ENCODE data around the gene B3GAT1. TPM values are rescaled to one million over a fixed set of nuclear protein-coding genes. Genes with fewer than 3 reads are reported as not detected.

Gene B3GAT1
- total and polyA plus RNA-seq, 2 experiments from 2014 or later, result not detected

DNA sequence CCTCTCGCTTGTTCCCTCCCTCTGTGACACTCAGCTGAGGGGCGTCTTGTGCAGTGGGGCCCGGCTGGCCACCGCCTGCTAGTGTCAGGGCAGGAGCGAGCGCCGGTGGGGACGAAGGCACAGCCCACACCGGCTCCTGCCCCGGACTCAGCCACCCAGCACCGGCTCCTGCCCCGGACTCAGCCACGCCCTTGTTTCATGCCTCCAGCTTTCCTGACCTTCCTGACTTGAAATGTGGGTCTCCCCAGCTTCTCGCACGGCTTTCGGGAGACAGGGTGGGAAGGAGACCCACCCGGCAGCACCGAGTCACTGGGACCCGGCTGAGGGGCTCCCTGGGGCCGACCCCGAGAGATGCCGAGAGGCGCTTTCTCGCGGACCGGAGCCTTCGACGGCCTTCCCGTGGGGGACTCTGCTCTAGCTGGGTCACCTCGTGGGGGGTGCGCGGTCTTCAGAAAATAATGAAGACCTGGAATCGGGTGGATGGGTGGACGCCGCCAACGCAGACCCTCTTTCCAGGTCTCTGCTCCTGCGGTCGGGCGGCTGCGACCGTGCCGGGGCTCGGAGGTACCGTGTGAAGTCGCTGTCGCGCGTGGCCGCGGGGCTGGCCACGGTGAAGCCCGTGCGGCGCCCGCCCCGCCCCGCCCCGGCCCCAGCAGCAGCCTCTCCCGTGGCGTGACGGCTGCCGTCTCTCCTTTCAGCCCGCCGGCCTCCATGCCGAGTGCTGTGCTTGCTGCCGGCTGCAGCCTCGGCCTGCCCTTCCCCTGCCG, 70.1 kb downstream of the B3GAT1 start:
- Histone ChIP-seq H3K4me1 (ENCODE audit: insufficient read depth) (no peaks in the 10 kb centered on the region), H3F3A (ENCODE audit: insufficient read depth) (no peaks in the 10 kb centered on the region), H3K4me2 (ENCODE audit: unreplicated experiment) (no peak overlapping the region), H3K79me2 (ENCODE audit: insufficient read depth) (no peaks in the 10 kb centered on the region), H3K4me3 (no peak overlapping the region), H3K36me3 (ENCODE audit: low read depth) (no peaks in the 10 kb centered on the region), H3K27me3 (replicated peaks; ENCODE audit: insufficient read depth) (0 out of 2 replicates have a peak, but pooled peaks cover under 1% of the 10 kb centered on the region), H3K27ac (no peak overlapping the region), H3K9ac (no peak overlapping the region), H4K20me1 (ENCODE audit: insufficient read depth) (no peaks in the 10 kb centered on the region), H2AFZ (no peak overlapping the region), H3K9me2 (ENCODE audit: insufficient read depth) (no peaks in the 10 kb centered on the region), H3K9me3 (ENCODE audit: low read depth) (no peaks in the 10 kb centered on the region)
- no peak for TF ChIP-seq EZH2phosphoT487 (IDR thresholded peaks at IDR 0.05; ENCODE audit: insufficient read depth, low read depth)
- TF ChIP-seq EZH2 (IDR thresholded peaks at IDR 0.05; ENCODE audit: insufficient read depth, poor library complexity, severe bottlenecking), result no peak
- in situ Hi-C loops (cut with MboI), result no loop called here
- DNase-seq, result no peak
- WGBS, 2 experiments (ENCODE audit: low coverage in 1 of 2, low lambda C conversion rate in 2 of 2, missing lambda C conversion rate in 2 of 2), result 84 to 85% methylated on average over 41 to 68 of the region's 68 CpGs

DNA sequence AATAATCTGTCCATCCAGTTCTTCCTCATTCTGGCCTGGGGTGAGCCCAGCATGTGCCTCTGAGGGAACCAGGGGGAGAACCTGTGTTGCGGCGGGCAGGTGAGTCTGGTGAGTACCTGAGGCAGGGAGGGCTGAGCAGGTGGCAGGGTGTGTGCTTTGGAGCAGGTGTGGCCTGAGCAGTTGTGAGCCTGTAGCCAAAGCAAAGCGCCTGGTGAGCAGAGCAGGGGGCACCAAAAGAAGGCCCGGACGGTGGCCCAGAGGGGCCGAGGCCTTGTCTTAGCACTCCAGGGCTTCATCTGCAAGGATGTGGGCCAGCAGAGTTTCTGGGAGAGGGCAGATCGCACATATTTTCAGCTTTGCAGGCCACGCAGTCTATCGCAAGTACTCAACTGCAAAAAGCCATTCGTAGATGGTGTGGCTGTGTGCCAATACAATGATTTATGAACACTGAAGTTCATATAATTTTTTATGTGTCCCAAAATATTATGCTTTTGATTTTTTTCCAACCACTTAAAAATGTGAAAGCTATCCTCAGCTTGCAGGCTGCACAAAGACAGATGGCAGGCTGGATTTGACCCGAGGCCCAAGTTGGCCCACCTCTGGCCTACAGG, 71.6 kb downstream of the B3GAT1 start:
- Histone ChIP-seq H3K27ac (no peak overlapping the region), H3K4me2 (ENCODE audit: unreplicated experiment) (no peak overlapping the region), H3K9me2 (ENCODE audit: insufficient read depth) (no peaks in the 10 kb centered on the region), H2AFZ (no peak overlapping the region), H3K9me3 (ENCODE audit: low read depth) (no peaks in the 10 kb centered on the region), H3K79me2 (ENCODE audit: insufficient read depth) (no peaks in the 10 kb centered on the region), H3F3A (ENCODE audit: insufficient read depth) (no peaks in the 10 kb centered on the region), H3K27me3 (replicated peaks; ENCODE audit: insufficient read depth) (peaks cover 6% of the 10 kb centered on the region; the same call in 1 of the 2 replicates), H3K9ac (no peak overlapping the region), H3K4me1 (ENCODE audit: insufficient read depth) (no peaks in the 10 kb centered on the region), H3K4me3 (no peak overlapping the region), H4K20me1 (ENCODE audit: insufficient read depth) (no peaks in the 10 kb centered on the region), H3K36me3 (ENCODE audit: low read depth) (no peaks in the 10 kb centered on the region)
- 61% methylated on average over 11 of the region's 11 CpGs for WGBS, 2 experiments (ENCODE audit: low coverage in 1 of 2, low lambda C conversion rate in 2 of 2, missing lambda C conversion rate in 2 of 2)
- in situ Hi-C loops (cut with MboI), result no loop called here
- TF ChIP-seq EZH2 (IDR thresholded peaks at IDR 0.05; ENCODE audit: insufficient read depth, poor library complexity, severe bottlenecking) (no peak), EZH2phosphoT487 (IDR thresholded peaks at IDR 0.05; ENCODE audit: insufficient read depth, low read depth) (no peak)
- no peak for DNase-seq

DNA sequence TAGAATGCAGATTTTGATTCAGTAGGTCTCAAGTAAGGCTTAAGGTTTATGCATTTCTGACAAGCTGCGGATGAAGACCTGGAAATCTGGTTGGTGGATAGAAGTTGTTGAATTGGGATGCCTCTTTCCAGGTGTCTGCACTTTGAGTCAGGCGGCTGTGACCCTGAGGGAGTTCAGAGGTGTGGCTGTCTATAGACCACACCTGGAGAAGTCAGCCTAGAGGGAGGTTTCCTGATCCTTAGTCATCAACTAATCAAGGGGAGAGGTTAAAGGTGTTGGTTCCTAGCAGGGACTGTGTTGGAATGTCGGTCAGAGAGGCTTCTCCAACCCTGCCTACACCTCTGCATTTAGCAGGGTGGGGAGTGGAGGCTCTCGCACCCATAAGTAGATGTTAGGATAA, 72.3 kb downstream of the B3GAT1 start:
- in situ Hi-C loops (cut with MboI), result no loop called here
- H3K79me2 ChIP-seq (ENCODE audit: insufficient read depth), result no peaks in the 10 kb centered on the region
- no peaks in the 10 kb centered on the region for H4K20me1 ChIP-seq (ENCODE audit: insufficient read depth)
- no peaks in the 10 kb centered on the region for H3K36me3 ChIP-seq (ENCODE audit: low read depth)
- no peak overlapping the region for H2AFZ ChIP-seq
- H3K4me3 ChIP-seq, result no peak overlapping the region
- H3K27me3 ChIP-seq (replicated peaks; ENCODE audit: insufficient read depth), result peaks cover 6% of the 10 kb centered on the region; the same call in 1 of the 2 replicates
- H3K9me2 ChIP-seq (ENCODE audit: insufficient read depth), result no peaks in the 10 kb centered on the region
- no peak for TF ChIP-seq EZH2phosphoT487 (IDR thresholded peaks at IDR 0.05; ENCODE audit: insufficient read depth, low read depth)
- TF ChIP-seq EZH2 (IDR thresholded peaks at IDR 0.05; ENCODE audit: insufficient read depth, poor library complexity, severe bottlenecking), result no peak
- H3K9ac ChIP-seq, result no peak overlapping the region
- H3K27ac ChIP-seq, result no peak overlapping the region
- no peaks in the 10 kb centered on the region for H3K4me1 ChIP-seq (ENCODE audit: insufficient read depth)
- no peaks in the 10 kb centered on the region for H3K9me3 ChIP-seq (ENCODE audit: low read depth)
- no peaks in the 10 kb centered on the region for H3F3A ChIP-seq (ENCODE audit: insufficient read depth)
- 32 to 43% methylated on average over 4 of the region's 4 CpGs for WGBS, 2 experiments (ENCODE audit: low coverage in 1 of 2, low lambda C conversion rate in 2 of 2, missing lambda C conversion rate in 2 of 2)
- H3K4me2 ChIP-seq (ENCODE audit: unreplicated experiment), result no peak overlapping the region
- no peak for DNase-seq

DNA sequence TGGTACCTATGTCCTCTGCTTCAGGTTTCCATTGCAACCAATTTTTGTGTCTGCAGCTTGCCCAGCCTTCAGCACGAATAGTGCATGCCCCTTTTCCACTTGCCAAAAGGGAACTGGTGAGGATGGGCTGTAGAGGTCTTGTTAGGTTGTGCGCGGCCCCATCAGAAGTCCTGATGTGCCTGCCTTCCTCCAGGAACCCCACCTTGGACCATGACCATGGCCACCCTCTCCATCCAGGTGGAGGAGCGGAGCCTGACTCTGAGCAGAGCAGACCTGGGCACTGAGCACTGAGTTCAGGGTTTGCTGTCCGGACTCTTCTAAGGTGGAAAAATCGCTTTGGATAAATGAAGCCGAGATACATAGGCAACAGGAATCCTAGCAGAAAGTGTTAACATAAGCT, 73.4 kb downstream of the B3GAT1 start:
- no peaks in the 10 kb centered on the region for H3K79me2 ChIP-seq (ENCODE audit: insufficient read depth)
- DNase-seq, result no peak
- in situ Hi-C loops (cut with MboI), result no loop called here
- no peak overlapping the region for H3K4me2 ChIP-seq (ENCODE audit: unreplicated experiment)
- H3K36me3 ChIP-seq (ENCODE audit: low read depth), result no peaks in the 10 kb centered on the region
- H3K27ac ChIP-seq, result no peak overlapping the region
- no peak overlapping the region for H3K4me3 ChIP-seq
- H3K4me1 ChIP-seq (ENCODE audit: insufficient read depth), result no peaks in the 10 kb centered on the region
- 45 to 54% methylated on average over 7 of the region's 7 CpGs for WGBS, 2 experiments (ENCODE audit: low coverage in 1 of 2, low lambda C conversion rate in 2 of 2, missing lambda C conversion rate in 2 of 2)
- peaks cover 6% of the 10 kb centered on the region; the same call in 1 of the 2 replicates for H3K27me3 ChIP-seq (replicated peaks; ENCODE audit: insufficient read depth)
- no peak for TF ChIP-seq EZH2 (IDR thresholded peaks at IDR 0.05; ENCODE audit: insufficient read depth, poor library complexity, severe bottlenecking)
- no peak for TF ChIP-seq EZH2phosphoT487 (IDR thresholded peaks at IDR 0.05; ENCODE audit: insufficient read depth, low read depth)
- H3K9me2 ChIP-seq (ENCODE audit: insufficient read depth), result no peaks in the 10 kb centered on the region
- no peak overlapping the region for H2AFZ ChIP-seq
- no peak overlapping the region for H3K9ac ChIP-seq
- H4K20me1 ChIP-seq (ENCODE audit: insufficient read depth), result no peaks in the 10 kb centered on the region
- no peaks in the 10 kb centered on the region for H3K9me3 ChIP-seq (ENCODE audit: low read depth)
- no peaks in the 10 kb centered on the region for H3F3A ChIP-seq (ENCODE audit: insufficient read depth)

All from GM23248 (cell line).